ENCODE measurements around the gene ANKEF1. TPM values are rescaled to one million over a fixed set of nuclear protein-coding genes. Genes with fewer than 3 reads are reported as not detected.

Gene ANKEF1
- total RNA-seq, 1 donor = 1.3 TPM

DNA sequence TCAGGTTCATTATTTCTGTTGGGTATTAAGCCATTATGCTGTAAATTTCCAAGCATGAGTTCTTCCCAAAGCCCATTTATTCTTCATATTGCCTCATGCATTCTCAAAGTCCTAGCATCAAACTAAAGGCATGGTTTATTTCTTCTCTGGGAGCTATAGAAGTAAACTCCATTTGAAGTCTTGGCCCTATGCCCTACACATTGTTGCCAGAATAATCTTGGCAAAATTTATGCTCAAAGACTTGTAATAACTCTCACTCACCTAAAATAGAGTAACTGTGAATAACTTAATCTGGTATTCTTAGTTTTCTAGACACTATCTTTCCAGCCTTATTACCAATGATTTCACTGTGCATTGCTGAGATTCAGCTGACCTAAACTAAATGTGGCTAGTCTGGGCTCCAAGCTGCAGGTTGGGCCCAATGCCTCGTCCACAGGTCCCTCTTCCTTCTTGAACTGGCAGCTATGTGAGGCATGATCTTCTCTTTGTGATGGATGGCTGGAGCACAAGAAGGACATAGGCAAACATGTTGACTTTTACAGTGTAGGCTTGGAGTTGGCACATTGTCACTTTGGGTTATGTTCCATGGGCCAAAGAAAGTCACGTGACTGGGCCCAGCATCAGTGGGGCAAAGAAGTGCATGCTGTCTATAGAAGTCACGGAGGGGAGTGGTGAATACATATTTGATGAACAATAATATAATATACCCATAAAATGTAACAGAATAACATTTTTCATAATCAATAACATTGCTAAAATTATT lies 39.1 kb upstream of the ANKEF1 start:
- DNase-seq (ENCODE audit: low read depth) = no peak
- H3K4me3 ChIP-seq (ENCODE audit: low read depth, low read length) = no peak overlapping the region
- TF ChIP-seq, protein P1, sequence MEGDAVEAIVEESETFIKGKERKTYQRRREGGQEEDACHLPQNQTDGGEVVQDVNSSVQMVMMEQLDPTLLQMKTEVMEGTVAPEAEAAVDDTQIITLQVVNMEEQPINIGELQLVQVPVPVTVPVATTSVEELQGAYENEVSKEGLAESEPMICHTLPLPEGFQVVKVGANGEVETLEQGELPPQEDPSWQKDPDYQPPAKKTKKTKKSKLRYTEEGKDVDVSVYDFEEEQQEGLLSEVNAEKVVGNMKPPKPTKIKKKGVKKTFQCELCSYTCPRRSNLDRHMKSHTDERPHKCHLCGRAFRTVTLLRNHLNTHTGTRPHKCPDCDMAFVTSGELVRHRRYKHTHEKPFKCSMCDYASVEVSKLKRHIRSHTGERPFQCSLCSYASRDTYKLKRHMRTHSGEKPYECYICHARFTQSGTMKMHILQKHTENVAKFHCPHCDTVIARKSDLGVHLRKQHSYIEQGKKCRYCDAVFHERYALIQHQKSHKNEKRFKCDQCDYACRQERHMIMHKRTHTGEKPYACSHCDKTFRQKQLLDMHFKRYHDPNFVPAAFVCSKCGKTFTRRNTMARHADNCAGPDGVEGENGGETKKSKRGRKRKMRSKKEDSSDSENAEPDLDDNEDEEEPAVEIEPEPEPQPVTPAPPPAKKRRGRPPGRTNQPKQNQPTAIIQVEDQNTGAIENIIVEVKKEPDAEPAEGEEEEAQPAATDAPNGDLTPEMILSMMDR (IDR thresholded peaks at IDR 0.05; ENCODE audit: insufficient read depth, low read depth, low read length) = no peak

GRCh38 chr20:9996944-9997343 lies 37.8 kb upstream of the ANKEF1 start:
- H3K4me3 ChIP-seq (ENCODE audit: low read depth, low read length) = no peak overlapping the region
- TF ChIP-seq, protein P1 (IDR thresholded peaks at IDR 0.05; ENCODE audit: insufficient read depth, low read depth, low read length) = no peak
- no peak for DNase-seq (ENCODE audit: low read depth)

DNA sequence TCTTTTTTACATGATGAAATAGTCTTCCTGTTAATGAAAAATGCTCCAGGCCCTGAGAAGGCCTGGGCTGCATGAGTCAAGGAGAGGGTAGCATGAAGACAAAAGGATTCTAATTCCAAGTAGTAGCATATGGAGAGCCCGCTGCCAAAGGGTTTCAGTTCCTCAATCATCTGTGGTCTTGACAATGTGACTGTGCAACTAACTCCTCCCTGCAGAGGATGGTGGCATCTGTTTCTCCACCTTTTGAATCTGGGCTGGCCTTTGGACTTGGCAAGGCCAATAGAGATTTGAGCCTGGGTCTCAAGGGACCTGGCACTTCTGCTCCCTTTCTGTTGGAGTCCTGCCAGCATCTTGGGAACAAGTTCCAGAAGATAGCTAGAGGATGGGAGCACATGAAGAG lies 35.1 kb upstream of the ANKEF1 start:
- no peak for DNase-seq (ENCODE audit: low read depth)
- no peak overlapping the region for H3K4me3 ChIP-seq (ENCODE audit: low read depth, low read length)
- TF ChIP-seq, protein P1 (IDR thresholded peaks at IDR 0.05; ENCODE audit: insufficient read depth, low read depth, low read length) = no peak

DNA sequence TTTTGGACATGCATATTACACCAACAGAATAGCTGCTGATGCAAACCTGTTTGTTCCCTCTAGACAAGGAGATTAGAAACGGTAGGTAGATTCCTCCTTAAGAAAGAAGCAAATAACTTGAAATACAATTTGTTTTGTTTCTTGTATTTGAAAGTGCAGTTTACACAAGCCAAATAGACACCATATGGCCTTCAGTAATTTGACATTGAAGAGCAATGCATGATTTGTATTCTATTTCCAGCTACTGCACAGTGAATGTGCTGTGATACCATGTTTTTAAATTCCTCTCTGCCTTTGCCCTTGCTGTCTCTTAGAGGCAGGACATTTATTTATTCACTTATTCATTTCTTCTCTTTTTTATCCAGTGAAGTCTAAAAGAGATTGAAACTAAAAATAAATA lies 31.9 kb upstream of the ANKEF1 start:
- H3K4me3 ChIP-seq (ENCODE audit: low read depth, low read length) = no peak overlapping the region
- no peak for DNase-seq (ENCODE audit: low read depth)
- TF ChIP-seq, protein P1 (IDR thresholded peaks at IDR 0.05; ENCODE audit: insufficient read depth, low read depth, low read length) = no peak

DNA sequence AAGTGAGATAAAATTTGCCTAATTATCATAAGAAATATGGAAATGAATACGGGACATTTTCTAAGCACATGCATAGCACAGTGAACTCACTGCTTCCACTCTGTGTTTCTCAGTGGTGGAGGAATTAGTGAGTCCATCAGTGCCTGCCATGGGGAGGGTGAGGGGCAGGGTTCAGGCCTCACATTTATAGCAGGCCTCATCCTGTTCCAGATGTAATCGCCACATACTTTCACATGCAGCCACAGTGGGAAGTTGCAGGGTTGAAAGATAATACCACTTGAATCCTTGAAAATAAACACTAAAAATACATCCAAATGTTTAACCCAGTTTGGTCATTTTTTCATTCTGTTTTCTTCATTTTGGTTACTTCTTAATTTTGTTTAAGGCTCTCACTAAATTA lies 29.9 kb upstream of the ANKEF1 start:
- no peak overlapping the region for H3K4me3 ChIP-seq (ENCODE audit: low read depth, low read length)
- TF ChIP-seq, protein P1 (IDR thresholded peaks at IDR 0.05; ENCODE audit: insufficient read depth, low read depth, low read length) = no peak
- no peak for DNase-seq (ENCODE audit: low read depth)

DNA sequence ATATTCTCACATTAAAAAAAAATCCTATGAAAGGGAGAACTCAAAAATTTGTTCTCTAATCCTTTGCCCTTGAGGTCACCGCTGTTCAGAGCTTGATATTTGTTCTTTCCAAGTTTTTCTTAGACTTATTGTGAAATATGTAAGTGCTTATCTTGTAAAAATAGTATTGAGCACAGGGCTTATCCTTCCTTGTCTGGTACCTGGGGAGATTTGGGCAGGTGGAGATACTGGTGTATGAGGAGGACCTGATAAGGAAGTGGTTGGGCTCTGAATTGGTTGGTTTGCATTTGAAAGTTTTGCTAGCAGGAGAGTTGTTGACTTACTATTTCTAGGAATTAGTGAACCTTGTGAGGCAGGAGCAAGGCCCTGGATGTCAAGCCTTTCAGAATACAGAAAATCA lies 28.9 kb upstream of the ANKEF1 start:
- TF ChIP-seq, protein P1 (IDR thresholded peaks at IDR 0.05; ENCODE audit: insufficient read depth, low read depth, low read length) = no peak
- no peak for DNase-seq (ENCODE audit: low read depth)
- H3K4me3 ChIP-seq (ENCODE audit: low read depth, low read length) = no peak overlapping the region

Measured in fibroblast of villous mesenchyme (primary cell).